Nephron progenitor cell (in vitro differentiated cells): Measurements from ENCODE around the gene MCM7.
A peak's percentile ranks its signal among the peaks of the same experiment; 100 is the strongest.

ENCODE experiments used
- DNase-seq: peaks from one replicate; pipeline ENCODE4 v3.0.0; 2021
- H3K27ac Mint-ChIP-seq: 2 replicates; pipeline ENCODE4 v1.8.0; 2021; ENCODE audit warnings: mild to moderate bottlenecking, moderate library complexity, mixed read lengths
- H3K27me3 Mint-ChIP-seq: 2 replicates; pipeline ENCODE4 v1.8.0; 2021; ENCODE audit warnings: mild to moderate bottlenecking, low read depth, mixed read lengths; ENCODE audit not compliant: poor library complexity
- H3K36me3 Mint-ChIP-seq: 2 replicates; pipeline ENCODE4 v1.8.0; 2021; ENCODE audit warnings: low read depth, mixed read lengths
- H3K4me1 Mint-ChIP-seq: 2 replicates; pipeline ENCODE4 v1.8.0; 2021; ENCODE audit warnings: mixed read lengths
- H3K4me3 Mint-ChIP-seq: 2 replicates; pipeline ENCODE4 v1.8.0; 2021; ENCODE audit warnings: mild to moderate bottlenecking, moderate library complexity, mixed read lengths
- H3K9me3 Mint-ChIP-seq: 2 replicates; pipeline ENCODE4 v1.8.0; 2021; ENCODE audit warnings: mild to moderate bottlenecking, moderate library complexity, mixed read lengths
- CTCF ChIP-seq: fragments of 200-600 bp; sonication (generic); IDR thresholded peaks from 2 replicates; pipeline ENCODE4 v1.5.0; 2021; ENCODE audit warnings: antibody characterized with exemption

The MCM7 gene

DNA sequence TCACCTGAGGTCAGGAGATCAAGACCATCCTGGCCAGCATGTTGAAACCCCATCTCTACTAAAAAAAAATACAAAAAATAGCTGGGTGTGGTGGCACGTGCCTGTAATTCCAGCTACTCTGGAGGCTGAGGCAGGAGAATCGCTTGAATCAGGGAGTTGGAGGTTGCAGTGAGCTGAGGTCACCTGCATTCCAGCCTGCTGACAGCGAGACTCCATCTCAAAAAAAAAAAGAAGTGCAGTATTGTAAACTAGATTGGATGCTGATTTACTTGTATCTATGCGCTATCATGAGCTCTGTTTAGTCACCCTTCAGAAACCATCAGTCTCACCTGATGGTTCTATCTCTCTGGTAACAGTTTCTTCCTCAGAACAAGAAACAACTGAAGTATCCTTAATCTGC lies 37.8 kb downstream of the MCM7 start:
- no peak for TF ChIP-seq CTCF
- DNase-seq = no peak
- Mint-ChIP-seq H3K36me3 (peaks cover 85% of the 10 kb centered on the region), H3K9me3 (peaks cover 40% of the 10 kb centered on the region), H3K27ac (peak overlapping the region; percentile 46), H3K4me3 (no peak overlapping the region), H3K4me1 (no peaks in the 10 kb centered on the region), H3K27me3 (no peaks in the 10 kb centered on the region)

DNA sequence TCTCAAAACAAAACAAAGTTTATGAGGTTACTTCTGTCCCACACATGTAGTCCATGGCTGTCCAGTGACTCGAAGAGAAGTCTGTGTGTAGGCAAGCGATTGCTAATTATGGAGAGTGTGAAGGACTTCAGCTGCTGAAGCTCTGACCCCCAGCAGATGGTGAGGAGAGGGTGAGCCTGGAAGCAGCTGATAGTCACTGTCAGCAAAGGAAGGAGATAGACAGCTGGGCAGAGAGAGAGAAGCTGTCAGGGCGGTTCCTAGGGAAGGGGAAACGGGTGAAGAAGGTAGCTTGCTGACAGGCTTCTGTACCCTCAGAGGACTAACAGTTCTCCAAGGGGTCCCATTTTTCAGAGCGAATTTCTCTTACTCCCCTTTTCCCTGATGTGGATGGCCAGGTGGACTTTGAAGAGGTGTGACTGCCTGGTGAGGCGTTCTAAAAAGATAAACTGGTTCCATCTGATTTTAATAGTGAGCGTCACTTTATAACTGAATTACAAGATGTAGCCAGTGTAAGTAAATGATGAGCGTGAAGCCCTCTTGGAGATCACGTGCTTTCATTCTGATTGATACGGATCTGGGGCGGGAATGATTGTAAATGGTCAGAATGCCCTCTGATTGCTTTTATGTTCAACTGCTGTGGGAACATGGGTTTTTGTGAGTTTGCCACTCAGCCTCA lies 39.5 kb downstream of the MCM7 start:
- H3K4me1 Mint-ChIP-seq = no peaks in the 10 kb centered on the region
- no peak overlapping the region for H3K4me3 Mint-ChIP-seq
- no peaks in the 10 kb centered on the region for H3K27me3 Mint-ChIP-seq
- H3K36me3 Mint-ChIP-seq = peaks cover 85% of the 10 kb centered on the region
- no peak for TF ChIP-seq CTCF
- no peak for DNase-seq
- no peak overlapping the region for H3K27ac Mint-ChIP-seq
- H3K9me3 Mint-ChIP-seq = peaks cover 22% of the 10 kb centered on the region

DNA sequence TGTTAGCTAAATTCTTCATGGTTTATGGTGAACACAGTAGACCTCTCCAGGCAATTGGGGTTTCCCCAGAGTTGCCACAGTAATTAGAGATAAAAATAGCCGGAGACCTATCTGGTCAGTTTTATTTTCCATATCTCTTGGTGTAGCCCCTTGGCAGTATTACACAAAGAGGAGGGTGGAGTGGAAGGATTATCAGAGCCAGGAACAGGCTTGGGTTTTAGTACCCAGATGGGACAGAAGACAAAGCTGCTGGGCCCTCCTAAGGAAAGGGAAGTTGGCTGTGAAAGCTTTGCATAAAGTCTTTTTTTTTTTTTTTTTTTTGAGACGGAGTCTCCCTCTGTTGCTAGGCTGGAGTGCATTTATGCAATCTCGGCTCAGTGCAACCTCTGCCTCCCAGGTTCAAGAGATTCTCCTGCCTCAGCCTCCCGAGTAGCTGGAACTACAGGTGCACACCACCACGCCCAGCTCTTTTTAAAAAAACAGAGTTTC lies 41.9 kb downstream of the MCM7 start:
- Mint-ChIP-seq H3K4me1 (no peaks in the 10 kb centered on the region), H3K27ac (no peak overlapping the region), H3K9me3 (peaks cover 8% of the 10 kb centered on the region), H3K27me3 (no peaks in the 10 kb centered on the region), H3K36me3 (peaks cover 65% of the 10 kb centered on the region), H3K4me3 (no peak overlapping the region)
- no peak for DNase-seq
- no peak for TF ChIP-seq CTCF

DNA sequence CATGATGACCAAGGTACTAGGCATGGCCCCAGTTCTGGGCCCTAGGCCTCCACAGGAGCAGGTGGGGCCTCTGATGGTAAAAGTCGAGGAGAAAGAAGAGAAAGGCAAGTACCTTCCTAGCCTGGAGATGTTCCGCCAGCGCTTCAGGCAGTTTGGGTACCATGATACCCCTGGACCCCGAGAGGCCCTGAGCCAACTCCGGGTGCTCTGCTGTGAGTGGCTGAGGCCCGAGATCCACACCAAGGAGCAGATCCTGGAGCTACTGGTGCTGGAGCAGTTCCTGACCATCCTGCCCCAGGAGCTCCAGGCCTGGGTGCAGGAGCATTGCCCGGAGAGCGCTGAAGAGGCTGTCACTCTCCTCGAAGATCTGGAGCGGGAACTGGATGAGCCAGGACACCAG lies 44.2 kb downstream of the MCM7 start:
- no peaks in the 10 kb centered on the region for H3K4me1 Mint-ChIP-seq
- TF ChIP-seq CTCF = no peak

DNA sequence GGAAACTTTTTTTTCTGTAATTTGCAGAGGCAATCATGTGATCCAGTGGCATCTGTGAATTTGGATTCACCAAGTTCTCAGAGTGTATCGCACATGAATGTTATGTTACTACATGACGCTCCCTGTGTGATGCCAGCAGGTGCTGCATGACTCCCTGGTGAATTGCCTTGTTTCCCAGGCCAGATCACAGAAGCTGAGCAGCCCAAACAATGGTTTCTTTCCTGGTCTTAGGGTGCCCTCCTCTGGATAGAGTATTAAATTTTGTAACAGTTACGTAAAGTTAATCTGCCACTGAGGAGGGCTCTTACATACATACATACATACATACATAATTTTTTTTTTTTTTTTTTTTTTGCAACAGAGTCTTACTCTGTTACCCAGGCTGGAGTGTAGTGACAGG lies 48.0 kb downstream of the MCM7 start:
- Mint-ChIP-seq H3K9me3 (no peaks in the 10 kb centered on the region), H3K4me1 (peaks cover 16% of the 10 kb centered on the region), H3K27me3 (no peaks in the 10 kb centered on the region), H3K36me3 (peaks cover 37% of the 10 kb centered on the region), H3K4me3 (no peak overlapping the region), H3K27ac (no peak overlapping the region)
- no peak for TF ChIP-seq CTCF
- no peak for DNase-seq

More for the DNA sequence above, 44.2 kb downstream of the MCM7 start:
- H3K9me3 Mint-ChIP-seq = no peaks in the 10 kb centered on the region
- no peak for DNase-seq
- H3K27ac Mint-ChIP-seq = no peak overlapping the region
- no peaks in the 10 kb centered on the region for H3K27me3 Mint-ChIP-seq
- H3K36me3 Mint-ChIP-seq = peaks cover 57% of the 10 kb centered on the region
- no peak overlapping the region for H3K4me3 Mint-ChIP-seq

GRCh38 chr7:100051611-100052010 lies 49.6 kb downstream of the MCM7 start:
- no peak for DNase-seq

More at GRCh38 chr7:100051611-100052010, 49.6 kb downstream of the MCM7 start:
- no peaks in the 10 kb centered on the region for H3K9me3 Mint-ChIP-seq
- H3K27me3 Mint-ChIP-seq = peaks cover 6% of the 10 kb centered on the region
- peak overlapping the region; percentile 32 for H3K27ac Mint-ChIP-seq
- H3K36me3 Mint-ChIP-seq = peaks cover 21% of the 10 kb centered on the region
- peak overlapping the region; percentile 77 for H3K4me3 Mint-ChIP-seq
- peaks cover 16% of the 10 kb centered on the region for H3K4me1 Mint-ChIP-seq
- TF ChIP-seq CTCF = no peak
